ENCODE data around the gene SGSM1.

GRCh38 chr22:24962835-24963234, 156.8 kb downstream of the SGSM1 start:
- TF ChIP-seq CTCF (conservative IDR thresholded peaks at IDR 0.05; ENCODE audit: low read depth, low read length): no peak
- no peak for TF ChIP-seq EZH2 (IDR thresholded peaks at IDR 0.05; ENCODE audit: low read length, unreplicated experiment)
- TF ChIP-seq EZH2phosphoT487 (IDR thresholded peaks at IDR 0.05; ENCODE audit: borderline replicate concordance, low read length): no peak
